Measurements from ENCODE around the gene NFATC3. TPM values are rescaled to one million over a fixed set of nuclear protein-coding genes. Genes with fewer than 3 reads are reported as not detected.
"Not testable (repeated sequence)": the region's sequence is repeated elsewhere in the genome, so short reads cannot be mapped to it uniquely, and the experiment has no call there.

NFATC3 gene
- total RNA-seq, 4 donors from 2014 or later = 22.6 to 74.0 (median 48.4) TPM

GRCh38 chr16:68105611-68106010 is 20.4 kb downstream of the NFATC3 start:
- no peaks in the 10 kb centered on the region for H3K27me3 ChIP-seq

GRCh38 chr16:68107230-68107928 is 22.2 kb downstream of the NFATC3 start:
- intact Hi-C loops (cut with DNase I; ENCODE audit: low total_unique reads); H3K27me3 ChIP-seq; H3K4me1 ChIP-seq: not testable (repeated sequence)

More at GRCh38 chr16:68105611-68106010, 20.4 kb downstream of the NFATC3 start:
- TF ChIP-seq POLR2A (IDR thresholded peaks at IDR 0.05) (no peak), CTCF (IDR thresholded peaks at IDR 0.05) (no peak)
- Histone ChIP-seq H3K36me3 (no peaks in the 10 kb centered on the region), H3K9me3 (no peaks in the 10 kb centered on the region), H3K4me3 (no peak overlapping the region), H3K27ac (no peak overlapping the region), H3K4me1 (no peaks in the 10 kb centered on the region)
- intact Hi-C loops (cut with DNase I; ENCODE audit: low total_unique reads) = no loop called here
- no peak for DNase-seq

GRCh38 chr16:68109156-68109555 is 24.0 kb downstream of the NFATC3 start:
- H3K27ac ChIP-seq; intact Hi-C loops (cut with DNase I; ENCODE audit: low total_unique reads); H3K4me3 ChIP-seq; H3K9me3 ChIP-seq; H3K4me1 ChIP-seq; H3K36me3 ChIP-seq; DNase-seq; H3K27me3 ChIP-seq: not testable (repeated sequence)

More at GRCh38 chr16:68107230-68107928, 22.2 kb downstream of the NFATC3 start:
- H3K36me3 ChIP-seq, H3K9me3 ChIP-seq, H3K27ac ChIP-seq, H3K4me3 ChIP-seq, DNase-seq: not testable (repeated sequence)

- H3K4me3 ChIP-seq; H3K27me3 ChIP-seq; H3K4me1 ChIP-seq; H3K9me3 ChIP-seq; H3K27ac ChIP-seq; H3K36me3 ChIP-seq; DNase-seq; intact Hi-C loops (cut with DNase I; ENCODE audit: low total_unique reads): not testable (repeated sequence)
These were observed 25.4 kb downstream of the NFATC3 start for GRCh38 chr16:68110611-68111010.

GRCh38 chr16:68111379-68111778 is 26.2 kb downstream of the NFATC3 start:
- Histone ChIP-seq H3K4me1 (no peaks in the 10 kb centered on the region), H3K27ac (no peak overlapping the region), H3K27me3 (no peaks in the 10 kb centered on the region), H3K36me3 (no peaks in the 10 kb centered on the region), H3K9me3 (no peaks in the 10 kb centered on the region), H3K4me3 (no peak overlapping the region)
- intact Hi-C loops (cut with DNase I; ENCODE audit: low total_unique reads) = no loop called here
- TF ChIP-seq POLR2A (IDR thresholded peaks at IDR 0.05) (no peak), CTCF (IDR thresholded peaks at IDR 0.05) (no peak)
- DNase-seq = no peak

GRCh38 chr16:68113059-68113761 is 28.0 kb downstream of the NFATC3 start:
- no peaks in the 10 kb centered on the region for H3K9me3 ChIP-seq

More at GRCh38 chr16:68113059-68113761, 28.0 kb downstream of the NFATC3 start:
- no peak for DNase-seq
- no peak for TF ChIP-seq CTCF (IDR thresholded peaks at IDR 0.05)
- no peak for TF ChIP-seq POLR2A (IDR thresholded peaks at IDR 0.05)
- H3K4me3 ChIP-seq = no peak overlapping the region
- H3K27ac ChIP-seq = no peak overlapping the region
- intact Hi-C loops (cut with DNase I; ENCODE audit: low total_unique reads) = no loop called here
- peaks cover 0 to 4% of the 10 kb centered on the region in 2 donors for H3K4me1 ChIP-seq
- H3K27me3 ChIP-seq = no peaks in the 10 kb centered on the region
- no peaks in the 10 kb centered on the region for H3K36me3 ChIP-seq

All from uterus (tissue), 4 donors.